H1 (cell line): ENCODE measurements around the gene DPT. TPM values are rescaled to one million over a fixed set of nuclear protein-coding genes. Genes with fewer than 3 reads are reported as not detected.

ENCODE experiments used
- CTCF ChIA-PET: fragments of 300-600 bp; sonication (Branson Sonifier 250); formaldehyde crosslinking; loops from one replicate; lab custom pipeline; 2021; ENCODE audit not compliant: partially characterized antibody; lab: Charles Lee
- POLR2A ChIA-PET: fragments of 300-600 bp; sonication (Branson Sonifier 250); formaldehyde crosslinking; loops from one replicate; lab custom pipeline; 2021; ENCODE audit warnings: inconsistent platforms; ENCODE audit not compliant: partially characterized antibody; lab: Charles Lee
- DNase-seq, 2 experiments: peaks; one replicate each; pipeline versions ENCODE4 v3.0.0 to v3.0.0-alpha.2; 2010 to 2022; ENCODE audit warnings: low spot score in 2 of 2, low read depth in 1 of 2, mixed read lengths in 1 of 2
- FAIRE-seq: peaks from 2 replicates; lab custom pipeline; 2011; peaks lifted over from hg19 to GRCh38; lab: Jason Lieb, UNC
- H2AFZ ChIP-seq: 2 replicates; pipeline ENCODE4 v1.8.1; 2012; ENCODE audit warnings: low read length, inconsistent platforms
- H2AK5ac ChIP-seq: 2 replicates; pipeline ENCODE4 v1.6.1; 2013; ENCODE audit warnings: low read depth, low read length
- H2BK120ac ChIP-seq: replicated peaks from 2 replicates; pipeline ENCODE3; 2013; ENCODE audit warnings: low read depth, low read length, inconsistent platforms
- H2BK12ac ChIP-seq: 2 replicates; pipeline ENCODE4 v1.6.1; 2013; ENCODE audit warnings: low read depth, low read length
- H2BK15ac ChIP-seq: 2 replicates; pipeline ENCODE4 v1.6.1; 2013; ENCODE audit warnings: low read length
- H2BK20ac ChIP-seq: 2 replicates; pipeline ENCODE4 v1.6.1; 2013; ENCODE audit warnings: low read length
- H2BK5ac ChIP-seq: 2 replicates; pipeline ENCODE4 v1.6.1; 2013; ENCODE audit warnings: low read depth, low read length
- H3K14ac ChIP-seq: 2 replicates; pipeline ENCODE4 v1.6.1; 2013; ENCODE audit warnings: inconsistent platforms; ENCODE audit not compliant: insufficient read length
- H3K18ac ChIP-seq: 2 replicates; pipeline ENCODE4 v1.6.1; 2013; ENCODE audit warnings: low read length; ENCODE audit errors: extremely low read depth
- H3K23ac ChIP-seq: 2 replicates; pipeline ENCODE4 v1.6.1; 2013; ENCODE audit warnings: inconsistent platforms; ENCODE audit not compliant: insufficient read length
- H3K23me2 ChIP-seq: 2 replicates; pipeline ENCODE4 v1.6.1; 2013; ENCODE audit warnings: low read depth, low read length
- H3K27ac ChIP-seq: 2 replicates; pipeline ENCODE4 v1.6.1; 2011; ENCODE audit warnings: low read depth, low read length, inconsistent platforms
- H3K27me3 ChIP-seq, 4 experiments: replicated peaks in 1 of 4; 1 replicate in 1 of 4; 2 replicates in 3 of 4; pipeline versions ENCODE4 v1.6.1 to v1.8.1; 2011 to 2013; ENCODE audit warnings: low read length in 3 of 4, mild to moderate bottlenecking in 3 of 4, inconsistent platforms in 2 of 4, mixed read lengths in 2 of 4, moderate library complexity in 1 of 4; ENCODE audit not compliant: control insufficient read depth in 3 of 4, insufficient read depth in 3 of 4; ENCODE audit errors: extremely low read depth in 1 of 4
- H3K36me3 ChIP-seq, 4 experiments: 2 replicates each; pipeline versions ENCODE4 v1.6.1 to v1.8.1; 2011 to 2013; ENCODE audit warnings: mild to moderate bottlenecking in 4 of 4, low read length in 3 of 4, moderate library complexity in 2 of 4, control low read depth in 1 of 4, inconsistent platforms in 1 of 4; ENCODE audit not compliant: insufficient read depth in 4 of 4, control insufficient read depth in 2 of 4
- H3K4ac ChIP-seq: replicated peaks from 2 replicates; pipeline ENCODE3; 2013; ENCODE audit warnings: low read length, low read depth, mixed read lengths, inconsistent platforms; ENCODE audit not compliant: insufficient read length
- H3K4me1 ChIP-seq, 4 experiments: replicated peaks in 1 of 4; 1 replicate in 1 of 4; 2 replicates in 3 of 4; pipeline versions ENCODE4 v1.6.1 to v1.8.1; 2011 to 2013; ENCODE audit warnings: low read length in 3 of 4, inconsistent platforms in 2 of 4, mixed read lengths in 1 of 4; ENCODE audit not compliant: insufficient read depth in 4 of 4, control insufficient read depth in 3 of 4
- H3K4me2 ChIP-seq, 2 experiments: 2 replicates each; pipeline versions ENCODE4 v1.6.1 to v1.8.1; 2011 to 2013; ENCODE audit warnings: low read depth in 2 of 2, low read length in 2 of 2, control low read depth in 1 of 2, inconsistent platforms in 1 of 2, mild to moderate bottlenecking in 1 of 2; ENCODE audit not compliant: insufficient read depth in 1 of 2
- H3K4me3 ChIP-seq, 4 experiments: fragments of 200-600, 300-600 bp in 1 of 4; sonication (generic), shearing (Covaris generic), sonication (Bioruptor Twin) in 1 of 4; 2 replicates each; pipeline versions ENCODE4 v1.5.1 to v1.8.1; 2011 to 2016; ENCODE audit warnings: low read length in 4 of 4, low read depth in 3 of 4, control low read depth in 2 of 4, inconsistent platforms in 2 of 4, mild to moderate bottlenecking in 2 of 4, mixed read lengths in 1 of 4, moderate library complexity in 1 of 4; ENCODE audit not compliant: insufficient read depth in 2 of 4; ENCODE audit errors: extremely low read depth in 1 of 4
- H3K56ac ChIP-seq: replicated peaks from 2 replicates; pipeline ENCODE3; 2013; ENCODE audit warnings: low read depth, mild to moderate bottlenecking, mixed read lengths, low read length, inconsistent platforms; ENCODE audit not compliant: insufficient read length
- H3K79me1 ChIP-seq: 2 replicates; pipeline ENCODE4 v1.6.1; 2013; ENCODE audit warnings: low read depth, low read length, control low read depth
- H3K79me2 ChIP-seq, 2 experiments: 2 replicates each; pipeline versions ENCODE4 v1.6.1 to v1.8.1; 2012 to 2013; ENCODE audit warnings: low read length in 2 of 2, mild to moderate bottlenecking in 2 of 2, inconsistent platforms in 1 of 2; ENCODE audit not compliant: insufficient read depth in 2 of 2, control insufficient read depth in 1 of 2
- H3K9ac ChIP-seq, 4 experiments: replicated peaks in 1 of 4; 1 replicate in 1 of 4; 2 replicates in 3 of 4; pipeline versions ENCODE4 v1.6.1 to v1.8.1; 2011 to 2013; ENCODE audit warnings: low read depth in 3 of 4, low read length in 3 of 4, control low read depth in 2 of 4, mild to moderate bottlenecking in 2 of 4, moderate library complexity in 2 of 4, inconsistent platforms in 1 of 4; ENCODE audit errors: extremely low read depth in 1 of 4
- H3K9me3 ChIP-seq, 2 experiments: 2 replicates each; pipeline versions ENCODE4 v1.6.1 to v1.8.1; 2012 to 2013; ENCODE audit warnings: mild to moderate bottlenecking in 2 of 2, moderate library complexity in 2 of 2, control low read depth in 1 of 2, inconsistent platforms in 1 of 2, low read depth in 1 of 2, low read length in 1 of 2, mixed read lengths in 1 of 2; ENCODE audit not compliant: insufficient read depth in 2 of 2
- H4K20me1 ChIP-seq, 2 experiments: replicated peaks in 1 of 2; 2 replicates each; pipeline versions ENCODE3 to v1.8.1; 2011 to 2013; ENCODE audit warnings: inconsistent platforms in 2 of 2, low read length in 2 of 2, mild to moderate bottlenecking in 1 of 2; ENCODE audit not compliant: insufficient read depth in 2 of 2, control insufficient read depth in 1 of 2
- H4K5ac ChIP-seq: 2 replicates; pipeline ENCODE4 v1.6.1; 2013; ENCODE audit warnings: low read length, low read depth, mixed read lengths, inconsistent platforms; ENCODE audit not compliant: insufficient read length
- H4K8ac ChIP-seq: 2 replicates; pipeline ENCODE4 v1.8.0; 2013; ENCODE audit warnings: mild to moderate bottlenecking, moderate library complexity, low read length, inconsistent platforms; ENCODE audit not compliant: insufficient read depth; ENCODE audit errors: extremely low read depth
- H4K91ac ChIP-seq: replicated peaks from 2 replicates; pipeline ENCODE3; 2013; ENCODE audit warnings: low read length, mixed read lengths, inconsistent platforms; ENCODE audit not compliant: insufficient read length
- EP300 ChIP-seq, 2 experiments: IDR thresholded peaks; 1 replicate in 1 of 2; 2 replicates in 1 of 2; pipeline ENCODE4 v1.6.1; 2011 to 2012; ENCODE audit warnings: low read depth in 2 of 2, low read length in 2 of 2, mild to moderate bottlenecking in 2 of 2, borderline replicate concordance in 1 of 2, inconsistent platforms in 1 of 2, moderate library complexity in 1 of 2
- GABPA ChIP-seq: IDR thresholded peaks from 2 replicates; pipeline ENCODE4 v1.6.1; 2011; ENCODE audit warnings: mild to moderate bottlenecking, low read length, moderate library complexity, borderline replicate concordance; ENCODE audit not compliant: insufficient read depth
- NRF1 ChIP-seq: IDR thresholded peaks from 2 replicates; pipeline ENCODE4 v1.6.1; 2011; ENCODE audit warnings: mild to moderate bottlenecking, low read depth, low read length, improper control_type of control experiment
- RAD21 ChIP-seq, 2 experiments: IDR thresholded peaks in 1 of 2; conservative IDR thresholded peaks in 1 of 2; 2 replicates each; pipeline ENCODE4 v1.6.1; 2011; ENCODE audit warnings: low read depth in 2 of 2, low read length in 2 of 2, improper control_type of control experiment in 1 of 2, inconsistent platforms in 1 of 2, mild to moderate bottlenecking in 1 of 2, moderate library complexity in 1 of 2
- SIN3A ChIP-seq, 2 experiments: IDR thresholded peaks in 1 of 2; conservative IDR thresholded peaks in 1 of 2; 2 replicates each; pipeline ENCODE4 v1.6.1; 2011 to 2012; ENCODE audit warnings: low read length in 2 of 2, improper control_type of control experiment in 1 of 2, low read depth in 1 of 2, mild to moderate bottlenecking in 1 of 2
- SUZ12 ChIP-seq: fragments of 200-600 bp; sonication (generic); IDR thresholded peaks from 2 replicates; pipeline ENCODE4 v1.6.1; 2012; ENCODE audit warnings: mild to moderate bottlenecking, inconsistent platforms, low read length, moderate library complexity, mixed read lengths
- TBP ChIP-seq: IDR thresholded peaks from 2 replicates; pipeline ENCODE4 v1.6.1; 2011; ENCODE audit warnings: low read depth, low read length, improper control_type of control experiment
- TCF12 ChIP-seq: IDR thresholded peaks from 2 replicates; pipeline ENCODE4 v1.6.1; 2011; ENCODE audit warnings: low read depth, mild to moderate bottlenecking, low read length
- WGBS, 2 experiments: shearing (Covaris generic) in 1 of 2; methylation state at CpG; one replicate each; pipeline versions ENCODE4 v1.1.6 to v1.1.7; 2013 to 2015; ENCODE audit warnings: low lambda C conversion rate in 2 of 2, mixed read lengths in 2 of 2, inconsistent platforms in 1 of 2, low coverage in 1 of 2, missing lambda C conversion rate in 1 of 2; ENCODE audit not compliant: insufficient replicate concordance in 2 of 2, insufficient coverage in 1 of 2, insufficient read length in 1 of 2; ENCODE audit errors: extremely low coverage in 1 of 2, missing lambda C conversion rate in 1 of 2; 5-methylcytosine and 5-hydroxymethylcytosine counted together
- long read RNA-seq, 2 experiments: library from RNA in 1 of 2; library from capped mRNA in 1 of 2; stranded (forward); transcript quantifications; one replicate each; pipeline ENCODE4 v2.0.0, GENCODE V29; 2021; ENCODE audit warnings: inconsistent platforms in 1 of 2
- polyA minus RNA-seq, 3 experiments: library from RNA; depleted of rRNA, polyadenylated mRNA; stranded (reverse); fragments of >200 nt; gene quantifications; 1 replicate in 2 of 3; 2 replicates in 1 of 3; pipeline ENCODE4 v1.2.3, GENCODE V29; 2011
- polyA plus RNA-seq, 7 experiments: library from polyadenylated mRNA; depleted of rRNA in 3 of 7; stranded (reverse) in 5 of 7; unstranded in 2 of 7; fragments of >200 nt in 5 of 7; fragments of 200-250 nt in 2 of 7; gene quantifications; 1 replicate in 5 of 7; 2 replicates in 1 of 7; 4 replicates in 1 of 7; pipeline versions ENCODE4 v1.2.1 to v1.2.3, GENCODE V29; 2011 to 2013; ENCODE audit warnings: missing spikeins in 2 of 7, mixed read lengths in 2 of 7
- total RNA-seq: library from RNA; stranded (reverse); fragmentation: NEBNext Ultra II Directional; extraction: Animal tissue kit (Norgen Biotek cat#: 25700); gene quantifications from 2 replicates; pipeline ENCODE4 v1.2.1, GENCODE V29; 2021

The DPT gene
- total RNA-seq (not detected in 2 replicates), polyA plus RNA-seq (2011; rRNA removed) (not detected in 2 replicates), polyA minus RNA-seq (2011; rRNA and poly(A)+ RNA removed) (not detected in 2 replicates)
- not detected for polyA plus RNA-seq (2011; cell fraction: cytosol; rRNA removed)
- polyA plus RNA-seq (2011; cell fraction: nucleus; rRNA removed): not detected
- polyA plus RNA-seq (2012, experiment 1 of 2): not detected in 4 replicates
- polyA plus RNA-seq (2012, experiment 2 of 2): not detected
- polyA plus RNA-seq (2013, experiment 1 of 2): not detected
- polyA plus RNA-seq (2013, experiment 2 of 2): not detected
- polyA minus RNA-seq (2011; cell fraction: cytosol; rRNA and poly(A)+ RNA removed): not detected
- not detected for polyA minus RNA-seq (2011; cell fraction: nucleus; rRNA and poly(A)+ RNA removed)
- long read RNA-seq, experiment 1: 0 reads
- long read RNA-seq, experiment 2: 0 reads

- no peak within 1 kb of the TSS for H4K5ac ChIP-seq
- WGBS, 2 experiments: 87% methylated on average over 14 of the region's 14 CpGs; no CpG with 5 or more reads in 1 of the 2 experiments
- no peak within 1 kb of the TSS; the same call in 1 of the 2 replicates for H4K8ac ChIP-seq
- ChIA-PET CTCF (no interaction called here), POLR2A (no interaction called here)
- no peaks in the 10 kb centered on the region for H3K36me3 ChIP-seq
- no peaks in the 10 kb centered on the region for H3K4me1 ChIP-seq
- DNase-seq (no peak), FAIRE-seq (no peak)
- no peak within 1 kb of the TSS for H2BK120ac ChIP-seq
- no peak within 1 kb of the TSS for H2BK20ac ChIP-seq
- H4K91ac ChIP-seq: no peak within 1 kb of the TSS
- no peaks in the 10 kb centered on the region for H3K79me2 ChIP-seq
- no peak within 1 kb of the TSS for H2BK12ac ChIP-seq
- TF ChIP-seq TBP: no peak
- no peak for TF ChIP-seq SUZ12
- no peak for TF ChIP-seq EP300 (IDR thresholded peaks at IDR 0.05; ENCODE audit: borderline replicate concordance in 1 of 2, low read depth in 2 of 2, low read length in 2 of 2)
- no peak for TF ChIP-seq NRF1
- no peak for TF ChIP-seq SIN3A (conservative IDR thresholded peaks at IDR 0.05 in 1 of 2, IDR thresholded peaks at IDR 0.05 in 1 of 2; ENCODE audit: low read depth in 1 of 2, low read length in 2 of 2)
- no peak for TF ChIP-seq TCF12
- no peak for TF ChIP-seq RAD21 (IDR thresholded peaks at IDR 0.05 in 1 of 2, conservative IDR thresholded peaks at IDR 0.05 in 1 of 2; ENCODE audit: low read depth in 2 of 2, low read length in 2 of 2)
- no peak for TF ChIP-seq GABPA
- no peak within 1 kb of the TSS for H2BK5ac ChIP-seq
- no peak within 1 kb of the TSS for H3K14ac ChIP-seq
- no peak within 1 kb of the TSS for H3K4ac ChIP-seq
- H3K23ac ChIP-seq: no peak within 1 kb of the TSS
- H3K27ac ChIP-seq: no peak within 1 kb of the TSS
- no peak within 1 kb of the TSS for H3K18ac ChIP-seq
- H2AFZ ChIP-seq: no peak within 1 kb of the TSS
- no peaks in the 10 kb centered on the region for H4K20me1 ChIP-seq
- H2BK15ac ChIP-seq: no peak within 1 kb of the TSS
- H3K9ac ChIP-seq: no peak within 1 kb of the TSS
- no peaks in the 10 kb centered on the region; the same call in 1 of the 2 replicates for H3K23me2 ChIP-seq
- no peaks in the 10 kb centered on the region for H3K9me3 ChIP-seq
- no peak within 1 kb of the TSS for H3K4me3 ChIP-seq
- H3K4me2 ChIP-seq: no peak within 1 kb of the TSS
- H3K79me1 ChIP-seq: no peaks in the 10 kb centered on the region
- no peak within 1 kb of the TSS for H3K56ac ChIP-seq
- no peaks in the 10 kb centered on the region for H3K27me3 ChIP-seq
- H2AK5ac ChIP-seq: no peak within 1 kb of the TSS
Measured at GRCh38 chr1:168728473-168729404, at the start of gene DPT. DPT (minus strand) TSS chr1:168729206; CDS start chr1:168729174, 32 bp downstream.
